HepG2 (cell line): ENCODE results near the gene SERINC2. TPM values are rescaled to one million over a fixed set of nuclear protein-coding genes. Genes with fewer than 3 reads are reported as not detected.

Source experiments
- E2F5 ChIP-seq: sonication (generic); formaldehyde crosslinking; conservative IDR thresholded peaks from 2 replicates; pipeline ENCODE4 v1.4.0; 2020; ENCODE audit warnings: missing genetic modification reagents
- JUN ChIP-seq: sonication (generic); formaldehyde crosslinking; IDR thresholded peaks from 2 replicates; pipeline ENCODE4 v1.4.0; 2020; ENCODE audit warnings: mild to moderate bottlenecking, missing genetic modification reagents
- KAT7 ChIP-seq: IDR thresholded peaks from 2 replicates; pipeline ENCODE4 v1.6.1; 2018; ENCODE audit warnings: borderline replicate concordance, missing compliant biosample characterization
- KLF16 ChIP-seq, 2 experiments: sonication (generic) in 1 of 2; formaldehyde crosslinking in 1 of 2; IDR thresholded peaks; 2 replicates each; pipeline versions ENCODE4 v1.6.1 to v1.8.0; 2016 to 2023; ENCODE audit warnings: missing genetic modification reagents in 2 of 2, missing compliant biosample characterization in 1 of 2
- MAFK ChIP-seq, 2 experiments: IDR thresholded peaks in 1 of 2; conservative IDR thresholded peaks in 1 of 2; 2 replicates each; pipeline ENCODE4 v1.6.1; 2011; ENCODE audit warnings: improper control_type of control experiment in 2 of 2, low read length in 2 of 2
- PCBP2 ChIP-seq: fragments of 200-400 bp; formaldehyde crosslinking; optimal IDR thresholded peaks from 2 replicates; pipeline ENCODE3; 2018; ENCODE audit warnings: low read length, low read depth; ENCODE audit not compliant: poor library complexity, severe bottlenecking
- RARG ChIP-seq: sonication (generic); formaldehyde crosslinking; IDR thresholded peaks from 2 replicates; pipeline ENCODE4 v1.4.0; 2020; ENCODE audit warnings: low read depth, mild to moderate bottlenecking, missing genetic modification reagents
- TCF12 ChIP-seq, 2 experiments: fragments of 450-650 bp in 1 of 2; sonication (generic) in 1 of 2; formaldehyde crosslinking in 1 of 2; IDR thresholded peaks; 2 replicates each; pipeline versions ENCODE4 v1.6.1 to v1.8.0; 2017 to 2022; ENCODE audit warnings: antibody characterized with exemption in 1 of 2, mild to moderate bottlenecking in 1 of 2, missing genetic modification reagents in 1 of 2, moderate library complexity in 1 of 2
- THAP8 ChIP-seq: sonication (generic); formaldehyde crosslinking; IDR thresholded peaks from 2 replicates; pipeline ENCODE4 v1.5.1; 2020; ENCODE audit warnings: missing genetic modification reagents, mild to moderate bottlenecking, borderline replicate concordance
- YEATS2 ChIP-seq: sonication (generic); formaldehyde crosslinking; IDR thresholded peaks from 2 replicates; pipeline ENCODE4 v1.4.0; 2020; ENCODE audit warnings: missing genetic modification reagents, borderline replicate concordance
- ZNF281 ChIP-seq: sonication (generic); formaldehyde crosslinking; IDR thresholded peaks from 2 replicates; pipeline ENCODE4 v1.4.0; 2020; ENCODE audit warnings: missing genetic modification reagents, borderline replicate concordance
- ZNF337 ChIP-seq: sonication (generic); formaldehyde crosslinking; IDR thresholded peaks from 2 replicates; pipeline ENCODE4 v1.5.1; 2020; ENCODE audit warnings: missing genetic modification reagents, low read depth, mild to moderate bottlenecking, borderline replicate concordance
- ZNF34 ChIP-seq: sonication (generic); formaldehyde crosslinking; IDR thresholded peaks from 2 replicates; pipeline ENCODE4 v1.4.0; 2020; ENCODE audit warnings: mild to moderate bottlenecking, missing genetic modification reagents, borderline replicate concordance
- ZNF484 ChIP-seq: sonication (generic); formaldehyde crosslinking; IDR thresholded peaks from 2 replicates; pipeline ENCODE4 v1.5.1; 2020; ENCODE audit warnings: mild to moderate bottlenecking, low read depth, missing genetic modification reagents, borderline replicate concordance
- ZNF737 ChIP-seq: sonication (generic); formaldehyde crosslinking; IDR thresholded peaks from 2 replicates; pipeline ENCODE4 v1.5.0; 2020; ENCODE audit warnings: missing genetic modification reagents, mild to moderate bottlenecking, borderline replicate concordance
- ZNF788 ChIP-seq: sonication (generic); formaldehyde crosslinking; IDR thresholded peaks from 2 replicates; pipeline ENCODE4 v1.5.0; 2020; ENCODE audit warnings: mild to moderate bottlenecking, missing genetic modification reagents, borderline replicate concordance
- ZNF792 ChIP-seq: IDR thresholded peaks from 2 replicates; pipeline ENCODE4 v1.6.1; 2016
- ZSCAN31 ChIP-seq: sonication (generic); formaldehyde crosslinking; IDR thresholded peaks from 2 replicates; pipeline ENCODE4 v1.5.0; 2020; ENCODE audit warnings: low read depth, mild to moderate bottlenecking, missing genetic modification reagents
- ZSCAN5A ChIP-seq: sonication (generic); formaldehyde crosslinking; IDR thresholded peaks from 2 replicates; pipeline ENCODE4 v1.8.0; 2022; ENCODE audit warnings: mild to moderate bottlenecking, missing genetic modification reagents, borderline replicate concordance
- polyA plus RNA-seq, 8 experiments: library from polyadenylated mRNA; depleted of rRNA in 3 of 8; stranded (reverse) in 7 of 8; unstranded in 1 of 8; fragments of >200 nt; fragmentation: Illumina TruSeq in 4 of 8; extraction: Trizol in 4 of 8; gene quantifications; 2 replicates each; pipeline versions ENCODE4 v1.2.1 to v1.2.3, GENCODE V29; 2011 to 2016; ENCODE audit warnings: low read depth in 4 of 8, missing spikeins in 1 of 8, mixed read lengths in 1 of 8; ENCODE audit not compliant: insufficient read depth in 1 of 8
- total RNA-seq, 5 experiments: library from RNA; depleted of rRNA; stranded (reverse); fragments of >200 nt; fragmentation: Illumina TruSeq; extraction: Trizol; gene quantifications; 2 replicates each; pipeline ENCODE4 v1.2.3, GENCODE V29; 2016; ENCODE audit warnings: low read depth in 1 of 5

The SERINC2 gene
- total and polyA plus RNA-seq, 2 of the 13 experiments (the other 11 are each of a cell fraction or from before 2014, with no cell fraction given), result 4.8 to 126 TPM

- TF ChIP-seq ZSCAN5A (CRISPR knock-in tag), result no peak
- TF ChIP-seq PCBP2, result no peak
- TF ChIP-seq KLF16 (CRISPR knock-in tag; IDR thresholded peaks at IDR 0.05), result no peak; a peak in 1 of 4 replicates
- TF ChIP-seq ZNF337 (CRISPR knock-in tag), result peak; percentile 92; the same call in 1 of the 2 replicates
- TF ChIP-seq ZNF737 (CRISPR knock-in tag), result no peak
- TF ChIP-seq YEATS2 (CRISPR knock-in tag), result no peak
- no peak for TF ChIP-seq THAP8 (CRISPR knock-in tag)
- TF ChIP-seq ZNF281 (CRISPR knock-in tag), result peak; percentile 38; the same call in 1 of the 2 replicates
- TF ChIP-seq JUN (CRISPR knock-in tag), result peak; percentile 91
- no peak for TF ChIP-seq ZNF792
- TF ChIP-seq E2F5, result no peak
- TF ChIP-seq RARG, result no peak
- TF ChIP-seq ZNF788, result peak; percentile 57; the same call in 1 of the 2 replicates
- TF ChIP-seq ZNF34 (CRISPR knock-in tag), result no peak
- no peak for TF ChIP-seq MAFK (conservative IDR thresholded peaks at IDR 0.05 in 1 of 2, IDR thresholded peaks at IDR 0.05 in 1 of 2; ENCODE audit: low read length in 2 of 2)
- TF ChIP-seq ZNF484 (CRISPR knock-in tag), result no peak
- TF ChIP-seq ZSCAN31 (CRISPR knock-in tag), result no peak
- TF ChIP-seq KAT7 (CRISPR knock-in tag), result no peak
- no peak for TF ChIP-seq TCF12 (IDR thresholded peaks at IDR 0.05)
- TF ChIP-seq TCF12 (CRISPR knock-in tag; IDR thresholded peaks at IDR 0.05), result peak; percentile 95; the same call in 1 of the 2 replicates
These were observed 31.9 kb downstream of the SERINC2 start (continued) for GRCh38 chr1:31444725-31445448.
